Stimulated activated CD4-positive, alpha-beta T cell treated with anti-CD3 and anti-CD28 coated beads, Interleukin-12 subunit alpha, Interleukin-12 subunit beta, amount 100 ng/mL, for 48 hours (primary cell): ENCODE measurements around the gene BTNL3.
"Not testable (repeated sequence)": the region's sequence is repeated elsewhere in the genome, so short reads cannot be mapped to it uniquely, and the experiment has no call there.

Source experiments
- DNase-seq, 3 donors: peaks; one replicate each; pipeline ENCODE4 v3.0.0-alpha.2; 2020; ENCODE audit warnings: low read depth in 2 of 3, low spot score in 1 of 3

BTNL3 gene

GRCh38 chr5:181024245-181025064, 35.8 kb downstream of the BTNL3 start:
- no peak for DNase-seq

DNA sequence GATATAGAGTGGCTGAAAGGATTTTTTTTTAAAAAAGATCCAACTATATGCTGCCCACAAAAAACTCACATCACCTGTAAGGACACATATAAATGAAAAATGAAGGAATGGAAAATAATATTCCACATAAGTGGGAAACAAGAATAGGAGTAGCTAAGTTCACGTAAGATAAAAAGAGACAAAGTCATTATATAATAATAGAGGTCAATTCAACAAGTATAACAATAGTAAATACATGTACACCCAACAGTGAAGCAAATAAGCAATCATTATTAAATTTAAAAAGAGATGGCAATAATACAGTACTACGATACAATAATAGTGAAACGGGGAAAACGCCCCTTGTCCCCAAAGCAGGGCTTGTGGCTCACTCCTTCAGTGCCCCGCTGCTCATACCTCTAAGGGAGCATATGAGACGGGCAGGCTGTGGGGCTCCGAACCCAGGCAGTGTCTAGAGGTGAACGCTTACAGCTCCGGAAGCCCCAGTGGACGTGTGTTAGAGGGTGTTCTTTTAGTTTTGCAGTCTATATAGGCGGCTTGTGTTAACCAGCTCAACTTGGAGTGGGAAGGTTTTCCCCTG, 38.9 kb downstream of the BTNL3 start:
- DNase-seq = no peak

GRCh38 chr5:181028032-181028819, 39.6 kb downstream of the BTNL3 start:
- DNase-seq = no peak

GRCh38 chr5:181031716-181032115, 43.1 kb downstream of the BTNL3 start:
- DNase-seq = no peak

GRCh38 chr5:181035991-181036815, 47.6 kb downstream of the BTNL3 start:
- no peak for DNase-seq

- no peak for DNase-seq
Observed at GRCh38 chr5:181036816-181037364, 48.2 kb downstream of the BTNL3 start.

GRCh38 chr5:181037365-181037861, 48.8 kb downstream of the BTNL3 start:
- no peak for DNase-seq

GRCh38 chr5:181039471-181039870, 50.8 kb downstream of the BTNL3 start:
- no peak for DNase-seq

GRCh38 chr5:181039931-181040630, 51.4 kb downstream of the BTNL3 start, which contains the start of gene BTNL9:
TSS of gene BTNL9 (plus strand) at chr5:181040266. CDS start at chr5:181045490, 5,224 bp downstream.
- no peak for DNase-seq

GRCh38 chr5:181040631-181040945, 51.9 kb downstream of the BTNL3 start:
- DNase-seq = no peak

GRCh38 chr5:181041043-181041442, 52.4 kb downstream of the BTNL3 start:
- no peak for DNase-seq

DNA sequence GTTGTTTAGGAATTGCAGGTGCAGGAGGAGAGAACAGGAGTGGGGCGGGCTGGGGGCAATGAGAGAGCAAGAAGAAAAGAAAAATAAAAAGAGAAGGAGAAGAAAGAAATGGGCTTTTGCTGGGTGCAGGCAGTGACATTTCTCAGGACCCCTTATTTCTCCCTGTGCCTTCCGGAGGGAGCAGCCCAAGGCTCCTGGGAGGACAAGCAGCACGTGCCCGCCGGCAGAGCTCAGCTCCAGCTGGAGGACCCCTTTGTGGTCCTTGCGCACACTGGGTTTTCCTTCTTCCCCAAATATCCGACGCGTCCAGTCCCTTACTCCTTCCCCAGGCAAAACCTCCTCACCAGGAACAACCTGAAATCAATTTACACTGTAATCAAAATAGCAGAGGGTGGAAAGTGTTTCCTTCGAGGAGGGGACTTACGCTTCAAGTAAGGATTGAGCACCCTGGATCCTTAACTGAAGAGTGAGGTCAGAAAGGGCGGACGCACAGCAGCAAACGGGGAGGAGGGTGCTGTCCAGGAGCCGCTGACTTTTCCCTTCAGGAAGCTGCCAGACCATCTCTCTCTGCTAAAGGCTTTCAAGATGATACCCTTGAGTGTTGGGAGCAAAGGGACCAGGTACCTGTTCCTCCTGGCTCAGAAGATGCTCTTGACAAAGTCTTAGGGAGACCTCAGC, 53.5 kb downstream of the BTNL3 start:
- DNase-seq = no peak

DNA sequence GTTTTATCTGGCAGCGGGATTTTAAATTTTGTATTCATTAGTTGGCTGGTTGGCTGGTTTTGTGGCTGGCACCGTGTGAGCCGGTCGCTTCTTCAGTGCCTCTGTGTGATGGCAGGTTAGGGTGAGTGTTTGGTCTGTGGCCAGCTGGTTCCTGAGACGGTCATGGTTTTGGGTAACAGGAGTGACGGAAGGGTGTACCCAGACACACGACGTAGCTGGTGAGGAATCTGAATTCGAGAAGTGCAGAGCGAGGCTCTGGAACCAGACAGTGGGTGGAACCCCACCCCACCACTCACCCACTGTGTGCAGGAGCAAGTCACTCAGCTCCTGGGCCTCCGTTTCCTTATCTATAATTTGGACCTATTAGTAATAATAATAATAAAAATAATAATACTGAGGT, 54.1 kb downstream of the BTNL3 start:
- no peak for DNase-seq

DNA sequence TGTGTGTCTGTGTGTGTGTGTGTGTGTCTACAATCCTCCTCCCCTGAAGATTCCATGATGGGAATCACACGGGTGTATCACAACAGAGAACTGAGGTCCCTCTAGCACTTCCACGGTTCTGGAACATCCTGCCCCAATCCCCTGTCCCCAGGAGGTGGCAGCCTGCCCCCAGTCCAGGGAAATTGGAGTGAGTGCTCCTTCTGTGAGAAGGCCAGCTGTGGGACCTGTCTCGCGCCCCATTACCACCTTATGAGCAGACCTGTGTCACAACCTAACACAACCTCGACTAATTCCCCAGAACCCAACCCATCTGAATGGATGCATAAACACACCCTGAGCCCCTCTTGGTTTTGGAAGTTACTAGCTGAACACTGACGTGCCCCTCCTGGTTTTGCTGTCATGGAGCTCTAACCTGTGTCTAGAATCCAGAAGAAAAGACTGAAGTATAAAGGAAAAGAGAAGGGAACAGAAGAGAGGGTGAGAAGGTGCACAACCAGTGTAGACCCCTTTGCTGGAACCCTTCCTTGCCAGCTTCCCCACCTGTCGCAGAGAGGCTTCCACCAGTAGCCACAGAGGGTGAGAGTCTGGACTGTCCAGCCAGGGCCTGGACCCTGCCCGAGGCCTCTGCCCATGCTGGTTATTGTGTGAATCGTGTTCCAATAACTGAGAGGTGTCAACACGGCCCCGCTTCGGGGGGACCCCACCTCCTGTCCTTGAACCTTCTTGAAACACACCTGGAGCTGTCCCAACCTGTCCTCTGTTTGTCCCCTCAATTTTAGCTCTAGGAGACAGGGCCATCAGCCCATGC, 54.8 kb downstream of the BTNL3 start:
- no peak for DNase-seq

DNA sequence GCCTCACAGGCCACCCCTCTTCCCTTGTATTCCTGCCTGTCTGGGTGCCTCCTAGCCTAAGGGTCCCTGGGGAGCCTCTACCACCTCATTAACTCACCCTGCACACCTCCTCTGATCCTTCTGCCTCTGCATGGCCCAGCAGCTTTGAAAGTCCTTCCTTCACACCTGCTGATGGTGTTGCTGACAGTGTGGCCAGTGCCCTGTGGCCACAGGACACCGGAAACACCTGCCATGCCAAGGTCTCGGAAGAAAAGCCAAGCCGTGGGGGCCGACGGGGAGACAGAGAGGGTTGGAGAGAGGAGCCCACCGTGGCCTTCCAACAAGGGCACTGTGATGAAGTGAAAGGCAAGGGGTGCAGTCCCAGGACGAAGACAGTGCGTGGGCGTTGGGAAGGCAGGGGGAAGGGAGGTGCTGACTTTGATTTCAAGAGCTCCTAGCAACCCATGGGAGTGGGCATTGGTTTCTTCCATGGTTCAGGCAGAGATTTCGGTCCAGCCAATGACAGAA, 55.5 kb downstream of the BTNL3 start:
- no peak for DNase-seq

- DNase-seq = no peak
Observed at GRCh38 chr5:181044662-181045305, 56.1 kb downstream of the BTNL3 start.

DNA sequence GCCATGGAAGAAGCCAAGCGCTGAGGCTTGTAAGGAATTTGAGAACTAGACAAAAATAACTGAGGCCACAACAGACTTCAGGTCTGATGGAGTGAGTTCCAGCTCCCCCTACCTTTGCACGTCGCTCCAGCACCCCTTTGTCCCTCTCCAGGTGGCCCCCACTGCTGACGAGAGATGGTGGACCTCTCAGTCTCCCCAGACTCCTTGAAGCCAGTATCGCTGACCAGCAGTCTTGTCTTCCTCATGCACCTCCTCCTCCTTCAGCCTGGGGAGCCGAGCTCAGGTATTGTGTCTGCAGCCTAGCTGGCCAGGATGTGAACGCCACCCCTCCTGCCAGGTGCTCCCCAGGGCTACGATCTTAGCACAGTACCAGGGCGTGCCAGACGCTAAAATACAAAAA, 56.7 kb downstream of the BTNL3 start:
- no peak for DNase-seq

- not testable (repeated sequence) for DNase-seq
Observed at GRCh38 chr5:181045857-181046256, 57.2 kb downstream of the BTNL3 start.
